ENCODE results near the gene MTR. TPM values are rescaled to one million over a fixed set of nuclear protein-coding genes. Genes with fewer than 3 reads are reported as not detected.

The MTR gene
- total RNA-seq, 4 donors from 2014 or later, result 42.3 to 55.3 (median 44.7) TPM

DNA sequence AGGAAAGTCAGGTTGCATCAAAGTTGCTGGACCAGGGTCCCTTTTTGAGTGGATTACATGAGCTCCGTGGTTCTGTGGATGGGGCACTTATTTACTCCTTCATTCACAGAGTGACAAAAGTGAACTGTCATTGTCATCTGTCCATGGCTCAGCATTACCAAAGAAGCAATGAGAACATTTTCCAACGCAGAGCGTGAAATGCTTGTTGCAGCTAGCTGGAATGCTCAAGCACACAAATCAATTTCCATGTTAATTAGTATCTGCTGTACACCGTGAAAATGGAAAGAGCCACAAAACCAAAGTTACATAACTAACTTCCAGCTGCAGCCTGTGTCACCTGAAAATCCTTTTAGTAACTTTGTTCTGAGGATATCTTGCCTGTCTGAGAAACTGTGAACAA, 130.3 kb downstream of the MTR start:
- WGBS, 2 donors, result 82 to 83% methylated on average over 4 of the region's 4 CpGs
- TF ChIP-seq EP300 (IDR thresholded peaks at IDR 0.05), result no peak
- TF ChIP-seq, protein P1, sequence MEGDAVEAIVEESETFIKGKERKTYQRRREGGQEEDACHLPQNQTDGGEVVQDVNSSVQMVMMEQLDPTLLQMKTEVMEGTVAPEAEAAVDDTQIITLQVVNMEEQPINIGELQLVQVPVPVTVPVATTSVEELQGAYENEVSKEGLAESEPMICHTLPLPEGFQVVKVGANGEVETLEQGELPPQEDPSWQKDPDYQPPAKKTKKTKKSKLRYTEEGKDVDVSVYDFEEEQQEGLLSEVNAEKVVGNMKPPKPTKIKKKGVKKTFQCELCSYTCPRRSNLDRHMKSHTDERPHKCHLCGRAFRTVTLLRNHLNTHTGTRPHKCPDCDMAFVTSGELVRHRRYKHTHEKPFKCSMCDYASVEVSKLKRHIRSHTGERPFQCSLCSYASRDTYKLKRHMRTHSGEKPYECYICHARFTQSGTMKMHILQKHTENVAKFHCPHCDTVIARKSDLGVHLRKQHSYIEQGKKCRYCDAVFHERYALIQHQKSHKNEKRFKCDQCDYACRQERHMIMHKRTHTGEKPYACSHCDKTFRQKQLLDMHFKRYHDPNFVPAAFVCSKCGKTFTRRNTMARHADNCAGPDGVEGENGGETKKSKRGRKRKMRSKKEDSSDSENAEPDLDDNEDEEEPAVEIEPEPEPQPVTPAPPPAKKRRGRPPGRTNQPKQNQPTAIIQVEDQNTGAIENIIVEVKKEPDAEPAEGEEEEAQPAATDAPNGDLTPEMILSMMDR (IDR thresholded peaks at IDR 0.05), result no peak
- TF ChIP-seq POLR2A (IDR thresholded peaks at IDR 0.05), result no peak
- H3K9me3 ChIP-seq, result peaks cover 0 to 3% (median 0%) of the 10 kb centered on the region in 4 donors

DNA sequence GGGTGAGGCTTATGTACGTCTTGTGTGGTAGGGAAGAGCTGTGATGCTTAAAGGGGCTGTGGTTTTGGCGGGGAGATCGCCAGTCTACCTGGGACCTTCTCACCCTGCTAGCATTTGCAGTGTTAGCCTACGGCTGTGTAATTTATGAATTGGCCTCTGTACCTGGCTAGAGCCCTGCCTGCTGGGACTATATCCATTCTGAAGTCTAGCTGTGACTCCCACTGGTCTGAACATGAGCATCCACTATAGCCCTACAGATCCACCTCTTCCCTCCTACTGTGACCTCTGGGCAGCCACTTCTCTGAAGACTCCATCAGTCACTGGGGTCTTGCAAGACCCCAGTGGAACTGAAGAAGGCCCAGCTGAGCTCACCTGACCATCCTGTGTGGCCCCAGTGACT, 135.4 kb downstream of the MTR start:
- H3K9me3 ChIP-seq, result no peaks in the 10 kb centered on the region
- WGBS, 2 donors, result 75 to 85% methylated on average over 4 of the region's 4 CpGs
- no peaks in the 10 kb centered on the region for H3K4me1 ChIP-seq
- no peak for TF ChIP-seq POLR2A (IDR thresholded peaks at IDR 0.05)
- TF ChIP-seq EP300 (IDR thresholded peaks at IDR 0.05), result no peak
- TF ChIP-seq, protein P1 (IDR thresholded peaks at IDR 0.05), result no peak
- H3K4me3 ChIP-seq, result no peak overlapping the region
- H3K36me3 ChIP-seq, result no peaks in the 10 kb centered on the region
- DNase-seq (ENCODE audit: low spot score in 2 of 2), result no peak
- no peaks in the 10 kb centered on the region for H3K27me3 ChIP-seq
- no peak overlapping the region for H3K27ac ChIP-seq

More for the DNA sequence above, 130.3 kb downstream of the MTR start:
- no peaks in the 10 kb centered on the region for H3K36me3 ChIP-seq
- H3K4me3 ChIP-seq, result no peak overlapping the region
- H3K27me3 ChIP-seq, result no peaks in the 10 kb centered on the region
- DNase-seq (ENCODE audit: low spot score in 2 of 2), result no peak
- H3K27ac ChIP-seq, result no peak overlapping the region
- H3K4me1 ChIP-seq, result no peaks in the 10 kb centered on the region

DNA sequence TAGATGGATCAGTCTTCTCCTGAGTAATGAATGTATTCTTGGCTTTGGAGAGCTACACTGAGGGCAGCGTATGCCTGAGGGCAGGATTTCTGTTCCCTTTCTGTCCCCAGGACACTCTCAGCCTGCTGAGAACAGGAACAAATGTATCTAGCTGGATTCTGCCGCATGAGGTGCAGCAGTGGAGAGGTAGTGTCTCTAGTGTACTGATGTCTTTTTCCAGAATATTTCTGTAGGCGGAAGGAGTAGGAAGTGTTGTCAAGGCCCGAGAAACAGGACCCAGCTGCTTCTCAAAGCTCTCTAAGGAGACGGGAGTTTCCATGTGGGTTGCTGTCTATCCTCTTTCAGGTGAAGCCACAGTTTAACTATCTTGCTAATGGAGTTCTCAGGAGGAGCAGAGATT, 143.7 kb downstream of the MTR start:
- H3K4me3 ChIP-seq, result no peak overlapping the region
- no peak for TF ChIP-seq EP300 (IDR thresholded peaks at IDR 0.05)
- no peak for TF ChIP-seq POLR2A (IDR thresholded peaks at IDR 0.05)
- TF ChIP-seq, protein P1 (IDR thresholded peaks at IDR 0.05), result no peak
- H3K4me1 ChIP-seq, result no peaks in the 10 kb centered on the region
- no peaks in the 10 kb centered on the region for H3K27me3 ChIP-seq
- 49 to 71% methylated on average over 5 of the region's 5 CpGs for WGBS, 2 donors
- DNase-seq (ENCODE audit: low spot score in 2 of 2), result no peak
- no peak overlapping the region for H3K27ac ChIP-seq
- H3K9me3 ChIP-seq, result peaks cover 0 to 7% (median 1%) of the 10 kb centered on the region in 4 donors
- no peaks in the 10 kb centered on the region for H3K36me3 ChIP-seq

DNA sequence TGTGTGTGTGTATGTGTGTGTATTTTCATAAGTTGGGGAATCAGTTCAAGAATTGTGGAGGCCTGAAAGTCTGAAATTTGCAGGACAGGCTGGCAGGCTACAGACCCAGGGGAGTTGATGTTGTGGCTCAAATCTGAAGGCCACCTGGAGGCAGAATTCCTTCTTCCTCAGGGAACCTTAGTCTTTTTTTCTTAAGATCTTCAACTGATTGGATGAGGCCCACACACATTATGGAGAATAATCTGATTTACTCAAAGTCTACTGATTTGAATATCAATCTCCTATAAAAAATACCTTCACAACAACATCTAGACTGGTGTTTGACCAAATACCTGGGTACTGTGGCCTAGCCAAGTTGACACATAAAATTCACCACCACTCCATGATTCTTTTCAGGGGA, 147.3 kb downstream of the MTR start:
- no peak for DNase-seq (ENCODE audit: low spot score in 2 of 2)
- no peak overlapping the region for H3K4me3 ChIP-seq

DNA sequence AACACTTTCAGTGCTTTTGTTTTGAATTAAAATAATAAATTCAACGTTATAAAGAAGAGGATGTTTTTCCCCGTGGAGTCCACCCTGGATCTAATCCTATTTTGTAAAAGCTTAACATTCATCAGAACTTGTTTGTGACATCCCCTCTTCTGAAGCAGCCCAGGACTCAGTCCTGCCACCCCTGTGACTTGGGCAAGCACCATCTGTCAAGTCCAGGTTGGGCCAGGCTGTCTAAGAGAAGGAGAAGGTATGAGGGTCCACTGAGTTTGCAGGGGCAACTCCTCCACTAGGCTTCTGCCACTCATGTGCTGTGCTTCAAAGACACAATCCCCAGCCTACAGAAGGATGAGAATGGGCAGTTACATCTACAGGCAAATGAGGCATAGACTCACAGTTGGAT, 149.5 kb downstream of the MTR start:
- TF ChIP-seq POLR2A (IDR thresholded peaks at IDR 0.05) (no peak), EP300 (IDR thresholded peaks at IDR 0.05) (no peak)
- TF ChIP-seq, protein P1 (IDR thresholded peaks at IDR 0.05), result no peak
- 60% methylated on average over 2 of the region's 2 CpGs for WGBS, 2 donors
- H3K27ac ChIP-seq, result no peak overlapping the region
- H3K36me3 ChIP-seq, result no peaks in the 10 kb centered on the region
- no peak for DNase-seq (ENCODE audit: low spot score in 2 of 2)
- no peak overlapping the region for H3K4me3 ChIP-seq
- peaks cover 0 to 7% (median 1%) of the 10 kb centered on the region in 4 donors for H3K9me3 ChIP-seq
- no peaks in the 10 kb centered on the region for H3K4me1 ChIP-seq
- no peaks in the 10 kb centered on the region for H3K27me3 ChIP-seq

More for the DNA sequence above, 147.3 kb downstream of the MTR start:
- H3K27ac ChIP-seq, result no peak overlapping the region
- peaks cover 0 to 7% (median 1%) of the 10 kb centered on the region in 4 donors for H3K9me3 ChIP-seq
- H3K27me3 ChIP-seq, result no peaks in the 10 kb centered on the region
- H3K36me3 ChIP-seq, result no peaks in the 10 kb centered on the region
- no peak for TF ChIP-seq EP300 (IDR thresholded peaks at IDR 0.05)
- no peaks in the 10 kb centered on the region for H3K4me1 ChIP-seq

DNA sequence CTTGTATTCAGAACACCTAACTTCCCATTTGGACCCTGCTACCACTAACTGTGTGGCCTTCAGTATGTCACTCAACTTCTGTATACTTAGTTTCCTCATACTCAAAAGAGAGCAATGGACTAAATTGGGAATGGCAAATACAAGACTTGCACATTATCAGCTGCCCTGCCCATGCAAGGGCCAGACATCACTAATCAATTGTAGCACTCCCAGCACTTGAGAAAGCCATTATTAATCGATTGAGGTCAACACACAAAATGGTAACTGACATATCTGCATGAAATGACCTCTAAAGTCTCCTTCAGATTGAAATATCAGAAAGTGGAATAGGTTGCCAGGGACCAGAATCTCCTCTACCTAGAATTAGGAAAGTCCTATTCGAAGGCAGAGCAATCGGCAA, 149.9 kb downstream of the MTR start:
- TF ChIP-seq POLR2A (IDR thresholded peaks at IDR 0.05) (no peak), EP300 (IDR thresholded peaks at IDR 0.05) (no peak)
- TF ChIP-seq, protein P1 (IDR thresholded peaks at IDR 0.05), result no peak
- no peaks in the 10 kb centered on the region for H3K27me3 ChIP-seq
- 91 to 97% methylated on average over 3 of the region's 3 CpGs for WGBS, 2 donors

More for the DNA sequence above, 149.9 kb downstream of the MTR start:
- Histone ChIP-seq H3K27ac (no peak overlapping the region), H3K36me3 (no peaks in the 10 kb centered on the region), H3K4me3 (no peak overlapping the region), H3K9me3 (peaks cover 0 to 6% (median 1%) of the 10 kb centered on the region in 4 donors), H3K4me1 (no peaks in the 10 kb centered on the region)
- DNase-seq (ENCODE audit: low spot score in 2 of 2), result no peak

Measured in tibial nerve (tissue), 4 donors.